Measurements from ENCODE around the gene STK39. TPM values are rescaled to one million over a fixed set of nuclear protein-coding genes. Genes with fewer than 3 reads are reported as not detected.

The STK39 gene
- total RNA-seq, 1 donor from 2014 or later, result 14.3 TPM

DNA sequence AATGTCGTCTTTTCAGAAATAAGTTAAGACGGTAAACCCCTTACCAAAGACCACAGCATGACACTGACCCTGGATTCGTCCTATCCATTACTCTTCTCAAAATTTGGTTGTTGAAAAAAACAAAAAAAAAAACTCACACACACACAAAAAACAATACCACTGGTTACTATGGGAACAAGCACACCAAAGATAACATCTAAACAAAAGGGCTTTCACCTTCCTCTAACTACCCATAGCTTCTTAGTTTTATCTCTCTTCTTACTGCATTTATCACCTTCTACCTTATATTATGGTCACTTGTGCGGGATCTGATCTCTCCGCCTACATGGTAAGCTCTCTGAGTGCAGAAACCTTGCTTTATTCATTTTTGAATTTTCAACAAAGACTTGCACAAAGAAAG lies 192.7 kb downstream of the STK39 start:
- no peak overlapping the region for H3K4me3 Mint-ChIP-seq (ENCODE audit: unreplicated experiment)
- no peaks in the 10 kb centered on the region for H3K9me3 Mint-ChIP-seq (ENCODE audit: unreplicated experiment)
- peaks cover 2% of the 10 kb centered on the region for H3K36me3 Mint-ChIP-seq (ENCODE audit: low read depth, unreplicated experiment)
- H3K27me3 Mint-ChIP-seq (ENCODE audit: unreplicated experiment), result peaks cover 2% of the 10 kb centered on the region
- H3K27ac Mint-ChIP-seq (ENCODE audit: unreplicated experiment), result peak overlapping the region; percentile 92
- TF ChIP-seq, protein P1, sequence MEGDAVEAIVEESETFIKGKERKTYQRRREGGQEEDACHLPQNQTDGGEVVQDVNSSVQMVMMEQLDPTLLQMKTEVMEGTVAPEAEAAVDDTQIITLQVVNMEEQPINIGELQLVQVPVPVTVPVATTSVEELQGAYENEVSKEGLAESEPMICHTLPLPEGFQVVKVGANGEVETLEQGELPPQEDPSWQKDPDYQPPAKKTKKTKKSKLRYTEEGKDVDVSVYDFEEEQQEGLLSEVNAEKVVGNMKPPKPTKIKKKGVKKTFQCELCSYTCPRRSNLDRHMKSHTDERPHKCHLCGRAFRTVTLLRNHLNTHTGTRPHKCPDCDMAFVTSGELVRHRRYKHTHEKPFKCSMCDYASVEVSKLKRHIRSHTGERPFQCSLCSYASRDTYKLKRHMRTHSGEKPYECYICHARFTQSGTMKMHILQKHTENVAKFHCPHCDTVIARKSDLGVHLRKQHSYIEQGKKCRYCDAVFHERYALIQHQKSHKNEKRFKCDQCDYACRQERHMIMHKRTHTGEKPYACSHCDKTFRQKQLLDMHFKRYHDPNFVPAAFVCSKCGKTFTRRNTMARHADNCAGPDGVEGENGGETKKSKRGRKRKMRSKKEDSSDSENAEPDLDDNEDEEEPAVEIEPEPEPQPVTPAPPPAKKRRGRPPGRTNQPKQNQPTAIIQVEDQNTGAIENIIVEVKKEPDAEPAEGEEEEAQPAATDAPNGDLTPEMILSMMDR (IDR thresholded peaks at IDR 0.05; ENCODE audit: unreplicated experiment), result no peak
- DNase-seq (ENCODE audit: low spot score), result no peak
- H3K4me1 Mint-ChIP-seq (ENCODE audit: unreplicated experiment), result peaks cover 8% of the 10 kb centered on the region

DNA sequence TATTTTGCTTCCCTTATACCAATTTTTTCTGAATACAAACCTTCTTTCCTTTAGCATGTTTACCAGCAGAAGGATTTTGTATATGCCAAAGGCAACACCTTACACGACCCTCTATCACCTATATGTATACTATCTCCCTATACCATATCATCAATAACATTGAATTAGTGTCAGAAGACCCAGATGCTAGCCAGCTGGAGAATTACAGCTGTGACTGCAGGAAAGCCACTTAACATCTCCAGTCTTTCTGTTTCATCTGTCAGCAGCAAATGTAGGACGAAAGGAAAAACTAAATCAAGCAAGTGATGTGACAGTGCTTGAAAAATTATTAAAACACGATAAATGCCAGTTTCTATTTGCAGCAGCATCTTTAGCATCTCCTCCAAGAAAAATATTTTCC lies 193.7 kb downstream of the STK39 start:
- peaks cover 2% of the 10 kb centered on the region for H3K27me3 Mint-ChIP-seq (ENCODE audit: unreplicated experiment)
- H3K4me1 Mint-ChIP-seq (ENCODE audit: unreplicated experiment), result peaks cover 8% of the 10 kb centered on the region
- peaks cover 3% of the 10 kb centered on the region for H3K36me3 Mint-ChIP-seq (ENCODE audit: low read depth, unreplicated experiment)
- no peak for DNase-seq (ENCODE audit: low spot score)
- TF ChIP-seq, protein P1 (IDR thresholded peaks at IDR 0.05; ENCODE audit: unreplicated experiment), result no peak
- no peaks in the 10 kb centered on the region for H3K9me3 Mint-ChIP-seq (ENCODE audit: unreplicated experiment)
- no peak overlapping the region for H3K4me3 Mint-ChIP-seq (ENCODE audit: unreplicated experiment)
- H3K27ac Mint-ChIP-seq (ENCODE audit: unreplicated experiment), result no peak overlapping the region

DNA sequence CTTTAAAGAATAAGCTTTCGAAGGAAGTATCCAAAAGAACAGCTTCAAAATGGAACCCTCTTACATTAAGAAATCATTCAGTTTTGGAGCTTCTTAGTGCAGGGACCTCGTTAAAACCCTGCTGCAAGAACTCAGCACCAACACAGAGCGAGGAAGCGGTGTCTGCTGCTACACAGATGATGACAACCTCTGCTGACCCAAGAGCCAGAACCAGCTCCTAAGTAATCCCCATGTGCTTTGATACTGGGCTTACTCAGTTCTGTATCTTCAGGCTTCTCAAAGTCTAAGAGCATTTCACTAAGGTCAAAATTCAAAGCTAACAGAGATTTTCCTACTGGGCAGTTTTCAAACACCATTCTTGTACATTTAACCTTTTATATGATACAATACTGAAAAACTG lies 194.6 kb downstream of the STK39 start:
- no peak overlapping the region for H3K27ac Mint-ChIP-seq (ENCODE audit: unreplicated experiment)
- H3K4me1 Mint-ChIP-seq (ENCODE audit: unreplicated experiment), result peaks cover 8% of the 10 kb centered on the region
- TF ChIP-seq, protein P1 (IDR thresholded peaks at IDR 0.05; ENCODE audit: unreplicated experiment), result no peak
- H3K9me3 Mint-ChIP-seq (ENCODE audit: unreplicated experiment), result no peaks in the 10 kb centered on the region
- peaks cover 3% of the 10 kb centered on the region for H3K36me3 Mint-ChIP-seq (ENCODE audit: low read depth, unreplicated experiment)
- peaks cover 2% of the 10 kb centered on the region for H3K27me3 Mint-ChIP-seq (ENCODE audit: unreplicated experiment)
- H3K4me3 Mint-ChIP-seq (ENCODE audit: unreplicated experiment), result no peak overlapping the region
- DNase-seq (ENCODE audit: low spot score), result no peak

GRCh38 chr2:168050377-168050776 lies 197.0 kb downstream of the STK39 start:
- Mint-ChIP-seq H3K4me1 (ENCODE audit: unreplicated experiment) (peaks cover 8% of the 10 kb centered on the region), H3K27me3 (ENCODE audit: unreplicated experiment) (peaks cover 2% of the 10 kb centered on the region), H3K27ac (ENCODE audit: unreplicated experiment) (no peak overlapping the region), H3K4me3 (ENCODE audit: unreplicated experiment) (no peak overlapping the region), H3K36me3 (ENCODE audit: low read depth, unreplicated experiment) (peaks cover 3% of the 10 kb centered on the region), H3K9me3 (ENCODE audit: unreplicated experiment) (no peaks in the 10 kb centered on the region)
- no peak for DNase-seq (ENCODE audit: low spot score)
- TF ChIP-seq, protein P1 (IDR thresholded peaks at IDR 0.05; ENCODE audit: unreplicated experiment), result no peak

- DNase-seq (ENCODE audit: low spot score), result no peak
- peaks cover 3% of the 10 kb centered on the region for H3K36me3 Mint-ChIP-seq (ENCODE audit: low read depth, unreplicated experiment)
- peaks cover 3% of the 10 kb centered on the region for H3K27me3 Mint-ChIP-seq (ENCODE audit: unreplicated experiment)
- H3K27ac Mint-ChIP-seq (ENCODE audit: unreplicated experiment), result no peak overlapping the region
- H3K4me3 Mint-ChIP-seq (ENCODE audit: unreplicated experiment), result no peak overlapping the region
- H3K4me1 Mint-ChIP-seq (ENCODE audit: unreplicated experiment), result peaks cover 4% of the 10 kb centered on the region
- TF ChIP-seq, protein P1 (IDR thresholded peaks at IDR 0.05; ENCODE audit: unreplicated experiment), result no peak
- no peaks in the 10 kb centered on the region for H3K9me3 Mint-ChIP-seq (ENCODE audit: unreplicated experiment)
These were observed 197.8 kb downstream of the STK39 start for GRCh38 chr2:168049609-168050008.
